ENCODE results near the gene RILPL1.

The RILPL1 gene

GRCh38 chr12:123512838-123513665, 20.5 kb downstream of the RILPL1 start:
- Histone ChIP-seq H3K4ac (ENCODE audit: low read depth, low read length) (no peak overlapping the region), H4K5ac (ENCODE audit: low read length) (no peak overlapping the region), H3K79me1 (ENCODE audit: low read length) (no peaks in the 10 kb centered on the region), H3K56ac (ENCODE audit: low read length) (peak overlapping the region; percentile 34), H3K4me3 (ENCODE audit: low read length) (no peak overlapping the region), H2AK5ac (ENCODE audit: low read length) (no peak overlapping the region), H3K27me3 (ENCODE audit: insufficient read depth, low read length, poor library complexity) (no peaks in the 10 kb centered on the region), H3K4me2 (ENCODE audit: low read length) (no peak overlapping the region), H2BK15ac (replicated peaks; ENCODE audit: low read depth) (no peak overlapping the region), H2BK5ac (ENCODE audit: low read length) (peak overlapping the region; percentile 59), H3K27ac (ENCODE audit: low read depth, low read length) (no peak overlapping the region), H3K9ac (ENCODE audit: low read length) (no peak overlapping the region), H3K23ac (ENCODE audit: low read length) (no peak overlapping the region), H3K36me3 (ENCODE audit: control insufficient read depth, insufficient read depth, low read length) (peaks cover 2% of the 10 kb centered on the region), H2BK120ac (ENCODE audit: low read depth, low read length) (no peak overlapping the region), H4K8ac (ENCODE audit: low read depth, low read length) (no peak overlapping the region), H3K79me2 (ENCODE audit: control insufficient read depth, insufficient read depth, low read length) (no peaks in the 10 kb centered on the region), H3K18ac (ENCODE audit: low read length) (no peak overlapping the region), H3K4me1 (ENCODE audit: control insufficient read depth, low read depth, low read length) (no peaks in the 10 kb centered on the region)
- no peak for DNase-seq
- WGBS (ENCODE audit: extremely low coverage, insufficient coverage, low lambda C conversion rate) = 100% methylated on average over 1 of the region's 26 CpGs

DNA sequence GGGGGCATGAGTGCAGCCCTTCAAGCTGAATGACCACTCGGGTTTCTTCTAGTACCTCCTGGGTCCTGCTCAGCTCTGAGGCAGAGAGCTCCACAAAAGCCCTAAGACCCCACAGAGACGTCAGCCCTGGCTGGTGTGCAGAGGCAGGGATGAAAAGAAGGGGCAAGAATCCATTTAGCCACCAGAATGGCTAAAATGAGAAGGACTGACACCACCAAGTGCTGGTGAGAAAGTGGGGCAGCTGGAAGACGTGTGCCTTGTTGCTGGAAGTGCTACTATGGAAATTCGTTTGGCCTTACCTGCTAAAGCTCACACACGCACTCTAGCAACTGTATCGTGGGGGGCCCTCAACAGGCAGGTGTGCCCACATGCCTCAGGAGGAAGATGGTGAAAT, 26.7 kb downstream of the RILPL1 start:
- Histone ChIP-seq H3K79me2 (ENCODE audit: control insufficient read depth, insufficient read depth, low read length) (no peaks in the 10 kb centered on the region), H4K8ac (ENCODE audit: low read depth, low read length) (no peak overlapping the region), H4K5ac (ENCODE audit: low read length) (no peak overlapping the region), H3K4ac (ENCODE audit: low read depth, low read length) (no peak overlapping the region), H3K27me3 (ENCODE audit: insufficient read depth, low read length, poor library complexity) (no peaks in the 10 kb centered on the region), H3K4me3 (ENCODE audit: low read length) (no peak overlapping the region), H2BK120ac (ENCODE audit: low read depth, low read length) (no peak overlapping the region), H3K4me1 (ENCODE audit: control insufficient read depth, low read depth, low read length) (no peaks in the 10 kb centered on the region), H3K79me1 (ENCODE audit: low read length) (no peaks in the 10 kb centered on the region), H3K9ac (ENCODE audit: low read length) (no peak overlapping the region), H3K36me3 (ENCODE audit: control insufficient read depth, insufficient read depth, low read length) (peaks cover 2% of the 10 kb centered on the region), H2BK5ac (ENCODE audit: low read length) (no peak overlapping the region), H3K4me2 (ENCODE audit: low read length) (no peak overlapping the region), H3K18ac (ENCODE audit: low read length) (no peak overlapping the region), H3K27ac (ENCODE audit: low read depth, low read length) (no peak overlapping the region), H3K56ac (ENCODE audit: low read length) (no peak overlapping the region), H3K23ac (ENCODE audit: low read length) (no peak overlapping the region), H2AK5ac (ENCODE audit: low read length) (no peak overlapping the region), H2BK15ac (replicated peaks; ENCODE audit: low read depth) (no peak overlapping the region)
- no CpG with 5 or more reads among the region's 6 CpGs for WGBS (ENCODE audit: extremely low coverage, insufficient coverage, low lambda C conversion rate)
- DNase-seq = no peak

GRCh38 chr12:123506059-123506842, 27.3 kb downstream of the RILPL1 start:
- H3K9ac ChIP-seq (ENCODE audit: low read length) = no peak overlapping the region
- no peak overlapping the region for H3K18ac ChIP-seq (ENCODE audit: low read length)
- H3K79me2 ChIP-seq (ENCODE audit: control insufficient read depth, insufficient read depth, low read length) = no peaks in the 10 kb centered on the region
- H2BK120ac ChIP-seq (ENCODE audit: low read depth, low read length) = no peak overlapping the region
- H3K4me2 ChIP-seq (ENCODE audit: low read length) = no peak overlapping the region
- no peaks in the 10 kb centered on the region for H3K4me1 ChIP-seq (ENCODE audit: control insufficient read depth, low read depth, low read length)
- no peak overlapping the region for H3K4me3 ChIP-seq (ENCODE audit: low read length)
- no peak overlapping the region for H2AK5ac ChIP-seq (ENCODE audit: low read length)
- WGBS (ENCODE audit: extremely low coverage, insufficient coverage, low lambda C conversion rate) = no CpG with 5 or more reads among the region's 17 CpGs
- no peak overlapping the region for H3K56ac ChIP-seq (ENCODE audit: low read length)
- no peaks in the 10 kb centered on the region for H3K79me1 ChIP-seq (ENCODE audit: low read length)
- H4K5ac ChIP-seq (ENCODE audit: low read length) = no peak overlapping the region
- H3K27ac ChIP-seq (ENCODE audit: low read depth, low read length) = no peak overlapping the region
- H3K23ac ChIP-seq (ENCODE audit: low read length) = no peak overlapping the region
- H3K27me3 ChIP-seq (ENCODE audit: insufficient read depth, low read length, poor library complexity) = no peaks in the 10 kb centered on the region
- no peak overlapping the region for H4K8ac ChIP-seq (ENCODE audit: low read depth, low read length)
- H2BK5ac ChIP-seq (ENCODE audit: low read length) = no peak overlapping the region
- no peak overlapping the region for H2BK15ac ChIP-seq (replicated peaks; ENCODE audit: low read depth)
- H3K36me3 ChIP-seq (ENCODE audit: control insufficient read depth, insufficient read depth, low read length) = peaks cover 2% of the 10 kb centered on the region
- no peak overlapping the region for H3K4ac ChIP-seq (ENCODE audit: low read depth, low read length)
- DNase-seq = no peak

DNA sequence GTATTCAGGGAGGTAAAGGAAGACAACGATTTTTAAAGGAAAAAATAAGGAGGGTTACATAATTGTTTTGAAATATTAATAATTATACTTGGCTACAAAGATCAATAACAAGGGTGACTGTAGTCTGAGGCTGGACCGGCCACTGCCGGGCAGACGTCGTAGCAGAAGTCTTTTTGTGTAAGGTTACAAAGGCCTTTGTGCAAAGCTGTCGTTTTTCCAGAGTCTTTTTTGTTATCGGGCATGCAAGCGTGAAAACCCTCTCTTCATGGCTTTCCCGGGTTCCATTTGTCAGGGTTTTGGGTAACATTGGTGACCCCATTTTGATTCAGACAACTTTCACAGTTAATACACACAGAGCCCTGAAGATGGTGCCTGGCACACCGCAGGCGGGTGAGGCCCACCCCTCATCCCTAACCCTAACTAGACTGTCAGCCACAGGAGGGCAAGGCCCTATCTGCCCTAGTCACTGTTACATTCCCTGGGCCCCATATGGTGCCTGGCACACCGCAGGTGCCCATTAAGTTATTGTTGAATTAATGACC, 31.3 kb downstream of the RILPL1 start:
- H3K4me2 ChIP-seq (ENCODE audit: low read length) = no peak overlapping the region
- no peak overlapping the region for H2BK15ac ChIP-seq (replicated peaks; ENCODE audit: low read depth)
- no peak overlapping the region for H4K8ac ChIP-seq (ENCODE audit: low read depth, low read length)
- no peaks in the 10 kb centered on the region for H3K79me1 ChIP-seq (ENCODE audit: low read length)
- H3K36me3 ChIP-seq (ENCODE audit: control insufficient read depth, insufficient read depth, low read length) = no peaks in the 10 kb centered on the region
- H3K23ac ChIP-seq (ENCODE audit: low read length) = no peak overlapping the region
- H3K56ac ChIP-seq (ENCODE audit: low read length) = no peak overlapping the region
- no peaks in the 10 kb centered on the region for H3K27me3 ChIP-seq (ENCODE audit: insufficient read depth, low read length, poor library complexity)
- H4K5ac ChIP-seq (ENCODE audit: low read length) = no peak overlapping the region
- no peaks in the 10 kb centered on the region for H3K4me1 ChIP-seq (ENCODE audit: control insufficient read depth, low read depth, low read length)
- H3K4me3 ChIP-seq (ENCODE audit: low read length) = no peak overlapping the region
- no peak overlapping the region for H3K18ac ChIP-seq (ENCODE audit: low read length)
- no peak overlapping the region for H3K9ac ChIP-seq (ENCODE audit: low read length)
- no peak overlapping the region for H3K27ac ChIP-seq (ENCODE audit: low read depth, low read length)
- no peak overlapping the region for H2BK120ac ChIP-seq (ENCODE audit: low read depth, low read length)
- no CpG with 5 or more reads among the region's 12 CpGs for WGBS (ENCODE audit: extremely low coverage, insufficient coverage, low lambda C conversion rate)
- H2AK5ac ChIP-seq (ENCODE audit: low read length) = no peak overlapping the region
- no peak for DNase-seq
- no peaks in the 10 kb centered on the region for H3K79me2 ChIP-seq (ENCODE audit: control insufficient read depth, insufficient read depth, low read length)
- H3K4ac ChIP-seq (ENCODE audit: low read depth, low read length) = no peak overlapping the region
- H2BK5ac ChIP-seq (ENCODE audit: low read length) = no peak overlapping the region

DNA sequence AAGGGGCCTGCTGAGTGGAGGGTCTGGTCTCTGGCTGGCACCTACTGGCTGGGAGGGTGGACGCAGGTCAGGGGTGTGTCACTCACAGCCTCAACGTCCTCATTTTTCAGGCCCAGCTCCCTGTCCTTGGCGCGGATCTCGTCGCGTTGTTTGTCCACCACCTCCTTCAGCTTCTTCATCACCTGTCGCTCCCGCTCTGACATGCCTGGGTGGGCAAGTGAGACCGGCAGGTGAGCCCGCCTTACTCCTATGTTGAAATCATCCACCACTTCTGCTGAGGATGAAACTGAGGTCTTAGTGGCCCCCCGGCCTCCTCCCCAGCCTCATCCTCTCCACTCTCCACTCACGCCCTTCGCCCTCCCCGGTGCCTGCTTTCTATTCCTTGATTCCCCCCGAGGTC, 34.2 kb downstream of the RILPL1 start:
- WGBS (ENCODE audit: extremely low coverage, insufficient coverage, low lambda C conversion rate) = no CpG with 5 or more reads among the region's 16 CpGs
- no peaks in the 10 kb centered on the region for H3K4me1 ChIP-seq (ENCODE audit: control insufficient read depth, low read depth, low read length)

More for the DNA sequence above, 34.2 kb downstream of the RILPL1 start:
- H3K4ac ChIP-seq (ENCODE audit: low read depth, low read length) = no peak overlapping the region
- no peak overlapping the region for H3K9ac ChIP-seq (ENCODE audit: low read length)
- no peaks in the 10 kb centered on the region for H3K36me3 ChIP-seq (ENCODE audit: control insufficient read depth, insufficient read depth, low read length)
- no peak overlapping the region for H4K8ac ChIP-seq (ENCODE audit: low read depth, low read length)
- H2BK5ac ChIP-seq (ENCODE audit: low read length) = no peak overlapping the region
- H2AK5ac ChIP-seq (ENCODE audit: low read length) = no peak overlapping the region
- no peak overlapping the region for H3K4me2 ChIP-seq (ENCODE audit: low read length)
- no peak overlapping the region for H3K18ac ChIP-seq (ENCODE audit: low read length)
- H3K4me3 ChIP-seq (ENCODE audit: low read length) = no peak overlapping the region
- H3K27me3 ChIP-seq (ENCODE audit: insufficient read depth, low read length, poor library complexity) = no peaks in the 10 kb centered on the region
- no peak overlapping the region for H3K27ac ChIP-seq (ENCODE audit: low read depth, low read length)
- H3K23ac ChIP-seq (ENCODE audit: low read length) = no peak overlapping the region
- no peak overlapping the region for H3K56ac ChIP-seq (ENCODE audit: low read length)
- no peak overlapping the region for H2BK15ac ChIP-seq (replicated peaks; ENCODE audit: low read depth)
- DNase-seq = no peak
- H4K5ac ChIP-seq (ENCODE audit: low read length) = no peak overlapping the region
- H3K79me1 ChIP-seq (ENCODE audit: low read length) = no peaks in the 10 kb centered on the region
- no peaks in the 10 kb centered on the region for H3K79me2 ChIP-seq (ENCODE audit: control insufficient read depth, insufficient read depth, low read length)
- no peak overlapping the region for H2BK120ac ChIP-seq (ENCODE audit: low read depth, low read length)

Measured in mesendoderm (in vitro differentiated cells).